Duodenal mucosa (tissue), 2 donors: Measurements from ENCODE around the gene ZDHHC9.

Source experiments
- H3K27ac ChIP-seq: one replicate; pipeline ENCODE4 v1.7.0; 2013; ENCODE audit warnings: low read depth, low read length
- H3K27me3 ChIP-seq, 2 donors: one replicate each; pipeline ENCODE4 v1.7.0; 2013; ENCODE audit warnings: low read length in 2 of 2, control low read depth in 1 of 2; ENCODE audit not compliant: insufficient read depth in 2 of 2, control insufficient read depth in 1 of 2
- H3K36me3 ChIP-seq, 2 donors: one replicate each; pipeline ENCODE4 v1.7.0; 2013; ENCODE audit warnings: low read length in 2 of 2, control low read depth in 1 of 2; ENCODE audit not compliant: insufficient read depth in 2 of 2, control insufficient read depth in 1 of 2
- H3K4me1 ChIP-seq, 2 donors: one replicate each; pipeline ENCODE4 v1.7.0; 2013; ENCODE audit warnings: low read length in 2 of 2, control low read depth in 1 of 2; ENCODE audit not compliant: insufficient read depth in 2 of 2, control insufficient read depth in 1 of 2
- H3K4me3 ChIP-seq, 2 donors: one replicate each; pipeline ENCODE4 v1.7.0; 2013; ENCODE audit warnings: low read length in 2 of 2, low read depth in 1 of 2
- H3K9ac ChIP-seq, 2 donors: one replicate each; pipeline ENCODE4 v1.7.0; 2013; ENCODE audit warnings: low read length in 2 of 2, low read depth in 1 of 2
- H3K9me3 ChIP-seq, 2 donors: one replicate each; pipeline ENCODE4 v1.7.0; 2013; ENCODE audit warnings: low read length in 2 of 2, control low read depth in 1 of 2; ENCODE audit not compliant: control insufficient read depth in 1 of 2

ZDHHC9 gene

DNA sequence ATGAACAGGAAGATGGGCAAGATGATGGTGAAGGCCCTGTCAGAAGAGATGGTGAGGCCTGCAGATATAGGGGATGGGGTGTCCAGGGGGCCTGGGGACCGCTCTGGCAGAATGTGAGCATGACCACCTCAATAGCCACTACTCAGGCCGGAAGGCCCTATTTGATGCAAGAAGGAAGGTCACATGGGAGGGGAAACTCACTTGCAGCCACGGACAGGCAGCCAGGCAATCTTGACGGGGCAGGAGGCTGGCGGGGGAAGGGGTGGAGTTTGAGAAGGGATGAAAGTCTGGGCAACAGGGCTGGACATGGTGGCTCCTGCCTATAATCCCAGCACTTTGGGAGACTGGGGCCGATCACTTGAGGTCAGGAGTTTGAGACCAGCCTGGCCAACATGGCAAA is 55.2 kb downstream of the ZDHHC9 start:
- Histone ChIP-seq H3K36me3 (peaks cover 0 to 3% of the 10 kb centered on the region in 2 donors), H3K4me1 (peaks cover 0 to 2% of the 10 kb centered on the region in 2 donors), H3K4me3 (no peak overlapping the region), H3K9ac (no peak overlapping the region), H3K27ac (no peak overlapping the region), H3K27me3 (no peaks in the 10 kb centered on the region), H3K9me3 (no peaks in the 10 kb centered on the region)

DNA sequence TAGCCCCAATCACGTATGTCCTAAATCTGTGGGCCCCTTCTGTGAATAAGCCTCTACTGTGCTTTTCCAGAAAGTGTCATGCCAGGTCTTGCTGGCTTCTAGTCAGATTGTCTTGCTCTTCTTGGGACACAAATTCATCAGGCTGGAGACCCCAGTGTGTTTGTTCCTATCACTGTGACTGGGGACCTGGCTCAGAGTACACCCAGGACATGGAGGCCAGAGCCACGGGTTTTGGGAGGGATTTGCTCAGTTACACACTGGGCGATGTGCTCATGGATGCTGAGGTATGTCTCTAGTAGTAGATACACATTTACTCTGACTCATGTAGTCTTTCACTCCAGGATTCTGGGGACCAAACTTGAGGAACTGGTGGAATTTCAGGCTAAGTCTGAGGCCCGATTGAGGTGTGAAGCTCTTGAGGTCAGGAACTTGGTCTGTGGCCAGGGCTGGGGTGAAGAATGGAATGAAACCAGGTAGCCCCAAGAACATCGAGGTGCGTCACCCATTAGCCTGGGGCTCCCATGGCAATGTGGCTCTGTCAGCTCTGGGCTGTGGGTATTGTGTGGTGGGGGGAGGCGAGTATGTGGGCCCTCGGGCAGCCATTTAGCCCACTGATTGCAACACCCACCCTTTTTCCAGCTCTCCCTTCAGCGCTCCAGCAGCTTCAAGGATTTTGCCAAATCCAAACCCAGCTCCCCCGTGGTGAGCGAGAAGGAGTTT is 56.2 kb downstream of the ZDHHC9 start:
- Histone ChIP-seq H3K9ac (no peak overlapping the region), H3K27ac (no peak overlapping the region), H3K4me3 (no peak overlapping the region), H3K4me1 (peaks cover 0 to 5% of the 10 kb centered on the region in 2 donors), H3K9me3 (no peaks in the 10 kb centered on the region), H3K27me3 (no peaks in the 10 kb centered on the region), H3K36me3 (no peaks in the 10 kb centered on the region)

DNA sequence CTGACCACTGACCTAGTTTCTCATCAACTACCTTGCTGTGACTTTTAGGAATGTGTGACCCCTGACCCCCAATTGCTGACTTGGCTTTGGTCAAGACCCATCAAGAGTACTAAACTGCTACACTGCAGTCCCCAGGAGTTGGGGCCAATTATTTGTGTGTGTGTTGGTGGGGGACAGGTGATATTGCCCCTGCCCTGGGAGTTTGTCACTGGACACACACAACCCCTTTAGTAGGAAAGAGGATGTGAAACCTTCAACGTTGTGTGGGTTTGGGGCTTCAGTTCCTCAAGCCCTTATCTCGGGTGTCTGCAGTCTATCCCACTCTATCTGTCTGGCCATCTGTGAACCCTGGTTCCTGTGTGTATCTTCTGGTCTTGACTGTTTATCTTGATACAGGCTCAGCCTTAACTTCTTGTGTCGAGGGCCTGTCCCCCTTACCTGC is 57.5 kb downstream of the ZDHHC9 start:
- Histone ChIP-seq H3K27me3 (no peaks in the 10 kb centered on the region), H3K27ac (no peak overlapping the region), H3K4me1 (peaks cover 0 to 5% of the 10 kb centered on the region in 2 donors), H3K36me3 (no peaks in the 10 kb centered on the region), H3K9ac (no peak overlapping the region), H3K4me3 (peak overlapping the region in 1 of 2 donors; percentile 15), H3K9me3 (no peaks in the 10 kb centered on the region)

DNA sequence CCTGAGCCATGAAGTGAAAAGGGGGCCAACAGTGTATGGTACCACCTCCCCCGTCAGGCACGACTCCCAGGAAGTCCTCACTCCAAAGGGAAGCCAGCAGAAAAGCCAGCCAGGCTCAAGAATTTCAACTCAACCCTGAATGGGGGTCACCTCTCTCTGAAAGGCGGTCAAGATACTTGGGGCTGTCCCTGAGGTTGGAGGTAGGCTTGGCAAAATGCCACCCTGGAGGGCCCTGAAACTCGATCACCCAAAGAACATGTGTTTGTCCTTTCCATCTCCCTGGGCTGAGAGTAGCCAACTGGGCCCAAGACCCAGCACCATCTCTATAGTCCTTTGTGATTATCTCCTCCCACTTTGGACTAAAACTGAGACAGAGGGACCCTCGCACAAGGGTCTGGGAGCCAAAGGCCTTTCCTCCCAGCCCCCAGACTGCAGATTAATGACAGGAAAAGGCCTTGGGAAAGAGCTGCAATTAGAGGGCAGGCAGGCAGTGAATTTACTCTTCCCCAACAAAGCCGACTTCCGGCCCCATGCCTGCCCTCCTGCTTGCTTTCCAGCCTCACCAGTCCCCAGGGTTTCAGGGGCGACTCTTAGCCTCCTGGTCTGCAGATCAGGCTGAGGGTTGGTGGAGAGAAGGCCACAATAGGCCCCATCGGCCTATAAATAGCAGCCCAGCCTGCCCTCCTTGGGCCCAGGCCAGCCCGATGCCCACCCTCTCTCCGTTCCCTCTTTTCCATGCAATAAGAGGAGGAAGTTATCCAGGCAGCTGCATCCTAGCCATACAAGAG is 58.3 kb downstream of the ZDHHC9 start:
- H3K27ac ChIP-seq, result peak overlapping the region; percentile 20
- H3K4me3 ChIP-seq, result peak overlapping the region in 1 of 2 donors; percentile 28
- H3K9ac ChIP-seq, result no peak overlapping the region
- no peaks in the 10 kb centered on the region for H3K9me3 ChIP-seq
- H3K4me1 ChIP-seq, result peaks cover 0 to 5% of the 10 kb centered on the region in 2 donors
- no peaks in the 10 kb centered on the region for H3K36me3 ChIP-seq
- H3K27me3 ChIP-seq, result no peaks in the 10 kb centered on the region

DNA sequence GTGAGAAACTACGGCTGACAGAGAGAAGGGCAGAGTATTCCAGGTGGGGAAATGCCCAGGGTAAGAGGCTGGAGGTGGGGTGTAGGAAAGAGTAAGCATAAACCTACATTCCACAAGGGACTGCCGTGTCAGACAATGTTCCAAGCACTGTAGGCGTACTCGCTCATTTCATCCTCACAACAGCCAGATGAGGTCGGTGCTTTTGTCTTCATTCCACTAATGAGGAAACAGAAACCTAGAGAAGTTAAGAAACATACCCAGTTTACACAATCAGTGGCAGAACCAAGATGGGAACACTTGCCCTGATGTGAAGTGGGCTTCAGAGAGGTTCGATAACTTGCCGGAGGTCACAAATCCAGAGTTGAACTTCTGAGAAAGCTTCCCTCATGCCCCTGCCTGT is 59.3 kb downstream of the ZDHHC9 start:
- Histone ChIP-seq H3K27ac (no peak overlapping the region), H3K27me3 (no peaks in the 10 kb centered on the region), H3K9me3 (no peaks in the 10 kb centered on the region), H3K4me3 (no peak overlapping the region), H3K4me1 (peaks cover 0 to 6% of the 10 kb centered on the region in 2 donors), H3K36me3 (no peaks in the 10 kb centered on the region), H3K9ac (no peak overlapping the region)

DNA sequence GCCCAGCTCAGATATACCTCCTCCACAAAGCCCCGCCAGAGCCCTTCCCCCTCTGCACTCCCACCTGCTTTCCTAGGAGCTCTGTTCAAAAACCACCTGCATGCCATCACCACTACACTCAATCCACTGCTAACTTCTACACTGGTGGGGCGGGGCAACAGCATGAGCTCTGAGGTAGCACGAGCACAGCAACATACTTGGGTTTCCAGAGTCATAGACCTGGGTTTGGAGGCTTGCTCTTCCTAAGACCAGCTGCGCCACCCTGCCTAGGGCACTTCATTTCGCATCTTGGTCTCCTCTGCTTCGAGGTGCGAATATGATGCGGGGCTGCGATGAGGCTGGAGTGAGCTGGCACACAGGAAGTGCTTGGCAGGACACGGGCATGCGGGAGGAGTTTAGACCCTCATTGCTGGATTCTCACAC is 60.4 kb downstream of the ZDHHC9 start:
- Histone ChIP-seq H3K9me3 (no peaks in the 10 kb centered on the region), H3K4me1 (peaks cover 0 to 8% of the 10 kb centered on the region in 2 donors), H3K27ac (no peak overlapping the region), H3K9ac (no peak overlapping the region), H3K27me3 (no peaks in the 10 kb centered on the region), H3K36me3 (no peaks in the 10 kb centered on the region), H3K4me3 (peak overlapping the region in 1 of 2 donors; percentile 22)

DNA sequence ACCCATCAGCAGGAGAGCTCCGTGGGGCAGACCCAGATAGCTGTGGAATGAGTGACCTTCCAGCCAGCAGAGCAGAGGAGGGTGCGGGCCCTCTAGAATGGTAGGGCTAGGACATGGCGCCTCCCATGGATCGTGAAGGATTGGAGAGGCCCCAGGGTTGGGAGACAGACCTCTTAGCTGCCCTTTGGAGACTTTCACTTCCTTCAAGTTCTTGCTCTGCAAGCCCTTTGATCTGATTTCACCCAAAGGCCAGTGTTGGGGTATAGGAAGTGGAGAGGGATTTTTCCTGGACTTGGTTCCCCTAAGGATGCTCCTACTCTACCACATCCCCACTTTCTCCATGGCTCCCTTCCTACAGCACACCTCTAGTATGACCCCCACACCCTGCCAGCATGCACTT is 61.0 kb downstream of the ZDHHC9 start:
- peak overlapping the region in 1 of 2 donors; percentile 45 for H3K4me3 ChIP-seq
- H3K27ac ChIP-seq, result no peak overlapping the region
- H3K9ac ChIP-seq, result no peak overlapping the region
- H3K27me3 ChIP-seq, result no peaks in the 10 kb centered on the region
- H3K4me1 ChIP-seq, result peaks cover 2 to 8% of the 10 kb centered on the region in 2 donors
- H3K36me3 ChIP-seq, result no peaks in the 10 kb centered on the region
- H3K9me3 ChIP-seq, result no peaks in the 10 kb centered on the region

DNA sequence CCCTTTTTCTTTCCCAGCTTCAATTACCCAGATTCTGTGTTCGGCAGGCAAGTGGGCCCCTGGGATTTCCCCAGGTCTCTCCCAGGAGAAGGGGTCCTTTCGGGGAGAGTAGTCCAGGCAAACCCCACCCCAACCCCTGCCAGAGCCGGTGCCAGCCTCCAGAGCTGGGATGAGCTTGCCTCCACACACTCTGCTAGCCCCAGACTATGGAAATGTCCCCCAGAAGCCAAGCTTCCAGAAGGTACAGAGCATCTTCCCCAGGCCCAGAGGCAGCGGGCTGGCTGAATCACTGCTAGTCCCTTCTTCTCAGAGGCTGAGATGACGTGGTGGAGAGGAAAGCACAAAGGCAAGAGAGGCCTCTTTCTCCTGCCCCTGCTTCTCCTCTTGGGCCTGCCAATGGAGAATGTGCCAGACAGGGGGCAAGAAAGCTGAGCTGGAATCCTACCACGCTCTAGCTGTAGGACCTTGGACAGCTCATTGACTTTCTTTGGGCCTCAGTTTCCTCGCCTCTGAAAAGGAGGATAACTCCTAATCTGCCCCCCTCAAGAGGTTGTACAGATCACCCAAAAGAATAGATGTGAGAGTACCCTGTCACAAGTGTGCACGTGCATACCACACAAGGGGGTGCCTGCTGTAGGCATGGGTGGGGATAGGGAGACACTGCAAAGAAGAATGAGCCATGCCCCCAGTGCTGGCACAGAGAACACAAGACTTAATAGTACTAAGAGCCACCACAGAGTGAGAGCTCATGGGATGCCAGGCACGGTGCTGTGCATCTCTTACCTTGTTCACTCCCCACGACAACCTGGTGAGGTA is 61.8 kb downstream of the ZDHHC9 start:
- Histone ChIP-seq H3K36me3 (no peaks in the 10 kb centered on the region), H3K27ac (no peak overlapping the region), H3K27me3 (no peaks in the 10 kb centered on the region), H3K4me3 (peak overlapping the region; percentile 35 to 45), H3K9ac (peak overlapping the region in 1 of 2 donors; percentile 25), H3K4me1 (peaks cover 7 to 13% of the 10 kb centered on the region in 2 donors), H3K9me3 (no peaks in the 10 kb centered on the region)

DNA sequence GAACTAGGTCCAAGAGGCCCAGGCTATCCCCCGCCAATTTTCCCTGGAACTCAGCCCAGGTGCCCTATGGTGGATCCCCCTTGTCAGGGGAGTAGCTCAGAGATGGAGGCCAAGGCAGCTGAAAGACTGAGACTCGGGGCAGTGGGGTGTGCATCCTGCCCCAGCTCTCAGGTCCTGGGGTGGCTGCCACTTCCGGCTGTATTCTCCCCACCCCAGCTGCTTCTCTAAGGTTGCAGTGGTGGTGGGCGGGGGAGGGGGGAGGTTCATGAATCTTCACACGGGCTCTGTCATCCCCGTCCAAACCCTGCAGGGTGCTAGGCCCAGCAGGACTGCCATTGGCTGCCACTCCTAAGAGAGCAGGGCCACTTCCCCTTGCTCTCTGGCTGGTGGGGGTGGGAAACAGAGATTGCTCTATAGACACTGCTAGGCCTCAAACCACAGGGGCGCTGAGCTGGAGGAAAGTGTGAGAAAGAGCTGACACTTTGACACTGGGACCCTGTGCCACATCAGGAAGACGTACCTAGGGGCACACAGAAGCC is 62.5 kb downstream of the ZDHHC9 start:
- Histone ChIP-seq H3K27me3 (no peaks in the 10 kb centered on the region), H3K36me3 (no peaks in the 10 kb centered on the region), H3K27ac (peak overlapping the region; percentile 32), H3K9ac (peak overlapping the region in 1 of 2 donors; percentile 56), H3K4me1 (peaks cover 13 to 17% of the 10 kb centered on the region in 2 donors), H3K4me3 (peak overlapping the region; percentile 60 to 63), H3K9me3 (no peaks in the 10 kb centered on the region)
